ENCODE measurements around the gene ZNF536. TPM values are rescaled to one million over a fixed set of nuclear protein-coding genes. Genes with fewer than 3 reads are reported as not detected.

Gene ZNF536
- total and polyA plus RNA-seq, 10 of the 15 experiments (the other 5 are each of a cell fraction or from before 2014, with no cell fraction given), result not detected

DNA sequence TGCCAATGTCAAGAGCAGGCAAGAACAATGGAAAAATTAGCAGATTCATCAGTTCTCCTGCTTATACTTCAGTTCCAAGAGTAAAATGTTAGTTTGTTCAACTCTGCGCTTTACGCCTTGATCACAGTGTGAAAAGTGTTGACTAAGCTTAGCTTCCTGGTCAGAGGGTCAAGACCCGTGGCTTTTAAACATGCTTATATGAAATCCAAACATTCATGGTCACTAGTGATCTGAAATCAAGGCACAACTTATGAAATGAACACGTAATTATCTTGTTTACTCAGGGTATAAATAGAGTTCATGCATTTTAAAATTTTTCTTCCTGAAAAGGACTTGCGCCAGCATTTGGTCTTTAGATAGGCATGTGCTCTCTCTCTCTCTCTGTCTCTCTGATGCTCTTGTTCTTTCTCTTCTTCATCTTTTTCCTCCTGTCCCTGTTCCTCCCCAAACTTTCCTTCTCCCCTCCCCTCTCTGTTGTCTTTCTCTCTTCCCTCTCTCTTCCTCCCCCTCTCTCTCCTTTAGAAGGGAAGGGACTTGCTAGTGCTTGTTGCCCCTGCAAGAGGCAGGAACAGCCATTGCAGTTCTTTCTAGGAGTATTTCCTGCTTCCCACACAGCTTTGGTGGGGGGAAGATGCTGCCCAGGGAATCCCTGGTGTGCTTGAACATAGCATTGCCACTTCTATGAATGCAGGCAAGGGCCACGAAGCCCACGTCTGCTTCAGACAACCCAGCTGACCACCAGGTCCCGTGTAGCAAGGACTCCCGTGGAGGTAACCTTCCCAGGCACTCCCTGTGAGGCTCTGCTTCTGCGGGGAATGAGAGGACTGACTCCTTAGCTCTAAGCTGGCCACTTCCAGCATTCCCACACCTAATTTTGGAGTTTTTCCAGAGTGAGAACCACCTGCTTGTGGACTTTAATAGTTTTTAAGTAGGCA is 7.1 kb upstream of the ZNF536 start (continued):
- no peak for TF ChIP-seq SP1 (IDR thresholded peaks at IDR 0.05; ENCODE audit: low read depth, low read length)
- TF ChIP-seq EGR1 (IDR thresholded peaks at IDR 0.05; ENCODE audit: borderline replicate concordance in 1 of 2, low read depth in 2 of 2, low read length in 2 of 2), result no peak
- TF ChIP-seq MTA2 (IDR thresholded peaks at IDR 0.05; ENCODE audit: low read depth), result no peak

DNA sequence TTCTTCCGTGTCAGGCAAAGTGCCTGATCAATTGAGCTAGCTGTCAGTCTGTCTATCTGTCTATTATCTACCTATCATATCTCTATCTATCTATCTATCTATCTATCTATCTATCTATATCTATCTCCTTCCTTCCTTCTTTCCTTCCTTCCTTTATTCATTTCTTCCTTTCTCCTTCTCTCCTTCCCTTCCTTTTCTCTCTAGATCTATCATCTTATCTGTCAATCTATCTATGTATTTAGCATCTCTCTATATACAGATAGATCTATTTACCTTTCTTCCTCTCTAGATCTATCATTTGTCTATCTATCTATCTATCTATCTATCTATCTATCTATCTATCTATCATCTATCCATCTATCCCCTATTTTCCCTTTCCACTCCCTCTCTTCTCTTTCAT is 5.9 kb upstream of the ZNF536 start:
- CTCF ChIA-PET, result no interaction called here
- FAIRE-seq, result no peak
- Histone ChIP-seq H3K9me3 (replicated peaks; ENCODE audit: control insufficient read depth, insufficient read depth, low read length) (no peaks in the 10 kb centered on the region), H3K27ac (ENCODE audit: control insufficient read depth, insufficient read depth) (no peak overlapping the region), H3K9ac (ENCODE audit: control insufficient read depth, insufficient read depth, low read length) (no peak overlapping the region), H2AFZ (ENCODE audit: control insufficient read depth, low read depth, low read length) (no peak overlapping the region), H3K79me2 (ENCODE audit: control insufficient read depth, insufficient read depth, low read length) (no peaks in the 10 kb centered on the region), H3K36me3 (ENCODE audit: control insufficient read depth in 2 of 2, insufficient read depth in 2 of 2, low read length in 1 of 2) (no peaks in the 10 kb centered on the region), H3K4me3 (no peak overlapping the region), H3K4me2 (ENCODE audit: control insufficient read depth, insufficient read depth) (no peak overlapping the region), H3K27me3 (replicated peaks in 1 of 2; ENCODE audit: control insufficient read depth in 2 of 2, insufficient read depth in 2 of 2, low read length in 1 of 2) (no peaks in the 10 kb centered on the region), H4K20me1 (ENCODE audit: control insufficient read depth, insufficient read depth) (no peaks in the 10 kb centered on the region), H3K4me1 (ENCODE audit: control insufficient read depth, insufficient read depth, low read length) (no peaks in the 10 kb centered on the region)
- no TSS peak for BruUV-seq (replicated peaks)
- no peak for DNase-seq (ENCODE audit: low read depth, low spot score)
- intact Hi-C loops (cut with micrococcal nuclease; ENCODE audit: unreplicated experiment), result no loop called here
- RAD21 ChIA-PET (ENCODE audit: unreplicated experiment), result no interaction called here
- 0% methylated on average over 1 of the region's 1 CpG for WGBS (ENCODE audit: insufficient coverage, insufficient replicate concordance, low lambda C conversion rate, missing lambda C conversion rate)
- SMC1A ChIA-PET (ENCODE audit: uncharacterized antibody, unreplicated experiment), result no interaction called here
- in situ Hi-C loops (cut with MboI), result no loop called here
- POLR2A ChIA-PET, result no interaction called here
- no peak for ATAC-seq
- TF ChIP-seq MYC (IDR thresholded peaks at IDR 0.05; ENCODE audit: insufficient read depth, insufficient read length, insufficient replicate concordance, low read length, severe bottlenecking) (no peak), ZBED1 (IDR thresholded peaks at IDR 0.05; ENCODE audit: borderline replicate concordance) (no peak), STAT3 (IDR thresholded peaks at IDR 0.05; ENCODE audit: low read depth, low read length) (no peak), MEF2A (IDR thresholded peaks at IDR 0.05; ENCODE audit: insufficient read depth, low read depth, low read length) (no peak), MTA3 (IDR thresholded peaks at IDR 0.05; ENCODE audit: borderline replicate concordance, low read length) (no peak)
- TF ChIP-seq, protein P1, sequence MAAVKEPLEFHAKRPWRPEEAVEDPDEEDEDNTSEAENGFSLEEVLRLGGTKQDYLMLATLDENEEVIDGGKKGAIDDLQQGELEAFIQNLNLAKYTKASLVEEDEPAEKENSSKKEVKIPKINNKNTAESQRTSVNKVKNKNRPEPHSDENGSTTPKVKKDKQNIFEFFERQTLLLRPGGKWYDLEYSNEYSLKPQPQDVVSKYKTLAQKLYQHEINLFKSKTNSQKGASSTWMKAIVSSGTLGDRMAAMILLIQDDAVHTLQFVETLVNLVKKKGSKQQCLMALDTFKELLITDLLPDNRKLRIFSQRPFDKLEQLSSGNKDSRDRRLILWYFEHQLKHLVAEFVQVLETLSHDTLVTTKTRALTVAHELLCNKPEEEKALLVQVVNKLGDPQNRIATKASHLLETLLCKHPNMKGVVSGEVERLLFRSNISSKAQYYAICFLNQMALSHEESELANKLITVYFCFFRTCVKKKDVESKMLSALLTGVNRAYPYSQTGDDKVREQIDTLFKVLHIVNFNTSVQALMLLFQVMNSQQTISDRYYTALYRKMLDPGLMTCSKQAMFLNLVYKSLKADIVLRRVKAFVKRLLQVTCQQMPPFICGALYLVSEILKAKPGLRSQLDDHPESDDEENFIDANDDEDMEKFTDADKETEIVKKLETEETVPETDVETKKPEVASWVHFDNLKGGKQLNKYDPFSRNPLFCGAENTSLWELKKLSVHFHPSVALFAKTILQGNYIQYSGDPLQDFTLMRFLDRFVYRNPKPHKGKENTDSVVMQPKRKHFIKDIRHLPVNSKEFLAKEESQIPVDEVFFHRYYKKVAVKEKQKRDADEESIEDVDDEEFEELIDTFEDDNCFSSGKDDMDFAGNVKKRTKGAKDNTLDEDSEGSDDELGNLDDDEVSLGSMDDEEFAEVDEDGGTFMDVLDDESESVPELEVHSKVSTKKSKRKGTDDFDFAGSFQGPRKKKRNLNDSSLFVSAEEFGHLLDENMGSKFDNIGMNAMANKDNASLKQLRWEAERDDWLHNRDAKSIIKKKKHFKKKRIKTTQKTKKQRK (IDR thresholded peaks at IDR 0.05; ENCODE audit: low read depth, low read length), result no peak
- TF ChIP-seq, protein P2, sequence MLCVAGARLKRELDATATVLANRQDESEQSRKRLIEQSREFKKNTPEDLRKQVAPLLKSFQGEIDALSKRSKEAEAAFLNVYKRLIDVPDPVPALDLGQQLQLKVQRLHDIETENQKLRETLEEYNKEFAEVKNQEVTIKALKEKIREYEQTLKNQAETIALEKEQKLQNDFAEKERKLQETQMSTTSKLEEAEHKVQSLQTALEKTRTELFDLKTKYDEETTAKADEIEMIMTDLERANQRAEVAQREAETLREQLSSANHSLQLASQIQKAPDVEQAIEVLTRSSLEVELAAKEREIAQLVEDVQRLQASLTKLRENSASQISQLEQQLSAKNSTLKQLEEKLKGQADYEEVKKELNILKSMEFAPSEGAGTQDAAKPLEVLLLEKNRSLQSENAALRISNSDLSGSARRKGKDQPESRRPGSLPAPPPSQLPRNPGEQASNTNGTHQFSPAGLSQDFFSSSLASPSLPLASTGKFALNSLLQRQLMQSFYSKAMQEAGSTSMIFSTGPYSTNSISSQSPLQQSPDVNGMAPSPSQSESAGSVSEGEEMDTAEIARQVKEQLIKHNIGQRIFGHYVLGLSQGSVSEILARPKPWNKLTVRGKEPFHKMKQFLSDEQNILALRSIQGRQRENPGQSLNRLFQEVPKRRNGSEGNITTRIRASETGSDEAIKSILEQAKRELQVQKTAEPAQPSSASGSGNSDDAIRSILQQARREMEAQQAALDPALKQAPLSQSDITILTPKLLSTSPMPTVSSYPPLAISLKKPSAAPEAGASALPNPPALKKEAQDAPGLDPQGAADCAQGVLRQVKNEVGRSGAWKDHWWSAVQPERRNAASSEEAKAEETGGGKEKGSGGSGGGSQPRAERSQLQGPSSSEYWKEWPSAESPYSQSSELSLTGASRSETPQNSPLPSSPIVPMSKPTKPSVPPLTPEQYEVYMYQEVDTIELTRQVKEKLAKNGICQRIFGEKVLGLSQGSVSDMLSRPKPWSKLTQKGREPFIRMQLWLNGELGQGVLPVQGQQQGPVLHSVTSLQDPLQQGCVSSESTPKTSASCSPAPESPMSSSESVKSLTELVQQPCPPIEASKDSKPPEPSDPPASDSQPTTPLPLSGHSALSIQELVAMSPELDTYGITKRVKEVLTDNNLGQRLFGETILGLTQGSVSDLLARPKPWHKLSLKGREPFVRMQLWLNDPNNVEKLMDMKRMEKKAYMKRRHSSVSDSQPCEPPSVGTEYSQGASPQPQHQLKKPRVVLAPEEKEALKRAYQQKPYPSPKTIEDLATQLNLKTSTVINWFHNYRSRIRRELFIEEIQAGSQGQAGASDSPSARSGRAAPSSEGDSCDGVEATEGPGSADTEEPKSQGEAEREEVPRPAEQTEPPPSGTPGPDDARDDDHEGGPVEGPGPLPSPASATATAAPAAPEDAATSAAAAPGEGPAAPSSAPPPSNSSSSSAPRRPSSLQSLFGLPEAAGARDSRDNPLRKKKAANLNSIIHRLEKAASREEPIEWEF (IDR thresholded peaks at IDR 0.05; ENCODE audit: insufficient replicate concordance, low read depth, low read length), result no peak
